Suprapubic skin (tissue), 4 donors: ENCODE data around the gene WDR26. TPM values are rescaled to one million over a fixed set of nuclear protein-coding genes. Genes with fewer than 3 reads are reported as not detected.

Source experiments
- DNase-seq, 2 donors: peaks; one replicate each; pipeline ENCODE4 v3.0.0-alpha.2; 2019; ENCODE audit warnings: low spot score in 2 of 2
- H3K27ac ChIP-seq: fragments of 200-600 bp; sonication (generic); one replicate; pipeline ENCODE4 v1.5.1; 2019
- H3K27me3 ChIP-seq: fragments of 200-600 bp; sonication (generic); one replicate; pipeline ENCODE4 v1.5.1; 2019
- H3K36me3 ChIP-seq: fragments of 200-600 bp; sonication (generic); one replicate; pipeline ENCODE4 v1.5.1; 2019
- H3K4me1 ChIP-seq: fragments of 200-600 bp; sonication (generic); one replicate; pipeline ENCODE4 v1.5.1; 2019
- H3K4me3 ChIP-seq: fragments of 200-600 bp; sonication (generic); one replicate; pipeline ENCODE4 v1.5.1; 2019; ENCODE audit warnings: mild to moderate bottlenecking
- H3K9me3 ChIP-seq: fragments of 200-600 bp; sonication (generic); one replicate; pipeline ENCODE4 v1.5.1; 2019
- EP300 ChIP-seq: sonication (generic); formaldehyde crosslinking; IDR thresholded peaks from one replicate; pipeline ENCODE4 v1.6.1; 2017; ENCODE audit warnings: antibody characterized with exemption
- POLR2A ChIP-seq, 2 donors: fragments of 450-650 bp; IDR thresholded peaks; one replicate each; pipeline ENCODE4 v1.6.1; 2017; ENCODE audit warnings: antibody characterized with exemption in 2 of 2, mild to moderate bottlenecking in 2 of 2, moderate library complexity in 2 of 2
- POLR2AphosphoS5 ChIP-seq, 3 donors: sonication (generic); formaldehyde crosslinking; IDR thresholded peaks; one replicate each; pipeline ENCODE4 v1.6.1; 2017; ENCODE audit warnings: antibody characterized with exemption in 3 of 3
- WGBS: methylation state at CpG from one replicate; pipeline ENCODE4 v1.1.5; 2018; 5-methylcytosine and 5-hydroxymethylcytosine counted together
- total RNA-seq, 4 donors: library from RNA; depleted of rRNA; stranded (reverse); fragments of >200 nt; gene quantifications; one replicate each; pipeline ENCODE4 v1.1.0, GENCODE V29; 2016
- TF ChIP-seq, protein P1 (sequence below), 2 donors: fragments of 200-600 bp in 1 of 2; fragments of 450-650 bp in 1 of 2; sonication (generic) in 1 of 2; IDR thresholded peaks; one replicate each; pipeline ENCODE4 v1.5.1; 2016 to 2019; ENCODE audit warnings: antibody characterized with exemption in 2 of 2, mild to moderate bottlenecking in 1 of 2, moderate library complexity in 1 of 2

WDR26 gene
- total RNA-seq, 4 donors from 2014 or later: 92.4 to 174 (median 111) TPM

DNA sequence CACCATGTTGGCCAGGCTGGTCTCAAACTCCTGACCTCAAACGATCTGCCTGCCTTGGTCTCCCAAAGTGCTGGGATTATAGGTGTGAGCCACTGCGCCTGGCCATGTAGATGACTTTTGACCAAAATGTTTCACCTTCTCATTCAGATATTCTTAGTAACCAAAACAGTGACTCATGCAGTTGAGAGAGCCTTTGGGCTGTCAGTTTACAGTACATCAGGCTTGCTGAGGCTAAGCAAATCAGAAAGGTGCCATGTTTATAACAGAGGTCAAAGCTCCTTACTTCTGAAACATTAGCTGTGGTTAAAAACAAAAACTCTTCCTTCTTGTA, 57.0 kb downstream of the WDR26 start:
- H3K36me3 ChIP-seq: peaks cover 62% of the 10 kb centered on the region
- DNase-seq: no peak
- WGBS: 93% methylated on average over 2 of the region's 2 CpGs
- no peaks in the 10 kb centered on the region for H3K9me3 ChIP-seq
- no peaks in the 10 kb centered on the region for H3K27me3 ChIP-seq
- peaks cover 7% of the 10 kb centered on the region for H3K4me1 ChIP-seq
- no peak for TF ChIP-seq EP300
- TF ChIP-seq POLR2AphosphoS5 (IDR thresholded peaks at IDR 0.05): no peak
- no peak for TF ChIP-seq POLR2A (IDR thresholded peaks at IDR 0.05)
- TF ChIP-seq, protein P1, sequence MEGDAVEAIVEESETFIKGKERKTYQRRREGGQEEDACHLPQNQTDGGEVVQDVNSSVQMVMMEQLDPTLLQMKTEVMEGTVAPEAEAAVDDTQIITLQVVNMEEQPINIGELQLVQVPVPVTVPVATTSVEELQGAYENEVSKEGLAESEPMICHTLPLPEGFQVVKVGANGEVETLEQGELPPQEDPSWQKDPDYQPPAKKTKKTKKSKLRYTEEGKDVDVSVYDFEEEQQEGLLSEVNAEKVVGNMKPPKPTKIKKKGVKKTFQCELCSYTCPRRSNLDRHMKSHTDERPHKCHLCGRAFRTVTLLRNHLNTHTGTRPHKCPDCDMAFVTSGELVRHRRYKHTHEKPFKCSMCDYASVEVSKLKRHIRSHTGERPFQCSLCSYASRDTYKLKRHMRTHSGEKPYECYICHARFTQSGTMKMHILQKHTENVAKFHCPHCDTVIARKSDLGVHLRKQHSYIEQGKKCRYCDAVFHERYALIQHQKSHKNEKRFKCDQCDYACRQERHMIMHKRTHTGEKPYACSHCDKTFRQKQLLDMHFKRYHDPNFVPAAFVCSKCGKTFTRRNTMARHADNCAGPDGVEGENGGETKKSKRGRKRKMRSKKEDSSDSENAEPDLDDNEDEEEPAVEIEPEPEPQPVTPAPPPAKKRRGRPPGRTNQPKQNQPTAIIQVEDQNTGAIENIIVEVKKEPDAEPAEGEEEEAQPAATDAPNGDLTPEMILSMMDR (IDR thresholded peaks at IDR 0.05): no peak
- H3K4me3 ChIP-seq: no peak overlapping the region
- H3K27ac ChIP-seq: no peak overlapping the region

DNA sequence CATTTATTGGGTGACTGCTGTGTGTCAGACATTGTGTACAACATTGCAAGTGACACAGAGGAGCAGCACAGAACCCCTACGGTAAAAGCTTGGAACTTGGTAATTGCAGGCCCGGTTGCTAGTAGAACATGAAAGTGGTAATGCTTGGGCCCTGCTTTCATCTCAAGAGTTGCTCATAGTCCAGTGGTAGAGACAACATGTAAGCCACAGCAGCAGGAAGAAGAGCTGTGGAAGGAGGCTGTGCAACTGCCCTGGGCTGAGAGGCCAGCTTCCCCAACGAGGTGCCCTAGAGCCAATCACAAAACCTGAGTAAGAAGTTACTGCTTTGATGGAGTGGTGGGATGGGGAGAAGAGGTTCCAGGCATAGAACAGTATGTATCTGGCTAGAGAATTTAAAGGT, 59.5 kb downstream of the WDR26 start:
- TF ChIP-seq EP300 (no peak), POLR2A (IDR thresholded peaks at IDR 0.05) (no peak), POLR2AphosphoS5 (IDR thresholded peaks at IDR 0.05) (no peak)
- TF ChIP-seq, protein P1 (IDR thresholded peaks at IDR 0.05): no peak
- Histone ChIP-seq H3K27me3 (no peaks in the 10 kb centered on the region), H3K36me3 (peaks cover 87% of the 10 kb centered on the region), H3K4me3 (no peak overlapping the region), H3K9me3 (no peaks in the 10 kb centered on the region), H3K4me1 (peaks cover 7% of the 10 kb centered on the region), H3K27ac (no peak overlapping the region)
- no peak for DNase-seq
- 84% methylated on average over 3 of the region's 3 CpGs for WGBS

DNA sequence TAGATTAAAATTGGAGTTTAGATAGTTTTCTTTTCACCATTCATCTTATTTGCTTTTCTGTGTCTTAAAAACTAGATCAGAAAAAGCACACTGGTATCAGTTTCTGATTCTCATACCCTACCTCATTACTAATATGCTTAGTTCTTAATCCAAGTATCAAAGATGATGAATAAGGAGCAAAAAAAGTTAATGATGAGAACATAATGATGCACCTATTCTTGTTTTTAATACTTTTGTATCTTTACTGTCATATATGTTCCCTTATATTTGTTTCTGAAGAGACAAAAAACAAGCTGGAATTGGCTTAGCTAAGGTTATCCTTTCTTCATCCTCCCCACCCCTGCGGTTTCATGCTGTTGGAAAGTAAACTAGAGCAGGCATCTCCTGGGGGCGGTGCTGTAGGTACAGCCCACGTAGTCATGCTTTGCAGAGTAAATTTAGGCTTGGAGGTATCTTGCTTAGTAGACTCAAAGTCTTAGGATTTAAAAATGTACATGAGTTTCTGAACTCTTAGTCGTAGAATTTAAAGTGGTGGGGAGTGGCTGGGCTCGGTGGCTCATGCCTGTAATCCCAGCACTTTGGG, 61.5 kb downstream of the WDR26 start:
- Histone ChIP-seq H3K27ac (no peak overlapping the region), H3K36me3 (peaks cover 96% of the 10 kb centered on the region), H3K9me3 (no peaks in the 10 kb centered on the region), H3K27me3 (no peaks in the 10 kb centered on the region), H3K4me1 (peaks cover 7% of the 10 kb centered on the region), H3K4me3 (no peak overlapping the region)
- no peak for TF ChIP-seq EP300
- TF ChIP-seq, protein P1 (IDR thresholded peaks at IDR 0.05): no peak
- TF ChIP-seq POLR2AphosphoS5 (IDR thresholded peaks at IDR 0.05): no peak
- TF ChIP-seq POLR2A (IDR thresholded peaks at IDR 0.05): no peak
- 94% methylated on average over 5 of the region's 5 CpGs for WGBS
- DNase-seq: no peak

DNA sequence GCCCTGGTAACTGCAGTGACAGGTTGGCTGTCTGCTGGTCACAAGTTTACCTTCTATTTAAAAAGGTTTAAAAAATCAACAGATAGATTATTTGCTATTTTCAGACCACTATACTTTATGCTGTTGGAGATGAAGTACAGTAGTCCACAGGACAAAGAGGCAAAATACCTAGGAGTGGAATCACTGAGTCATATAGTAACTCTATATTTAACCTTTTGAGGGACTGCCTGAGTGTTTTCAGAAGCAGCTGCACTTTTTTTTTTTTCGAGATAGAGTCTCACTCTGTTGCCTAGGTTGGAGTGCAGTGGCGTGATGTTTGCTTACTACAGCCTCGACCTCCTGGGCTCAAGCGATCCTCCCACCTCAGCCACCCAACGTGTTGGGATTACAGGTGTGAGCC, 66.2 kb downstream of the WDR26 start:
- H3K4me3 ChIP-seq: no peak overlapping the region
- no peak for TF ChIP-seq EP300
- H3K27ac ChIP-seq: no peak overlapping the region
- no peak for DNase-seq
- no peaks in the 10 kb centered on the region for H3K4me1 ChIP-seq
- 91% methylated on average over 5 of the region's 5 CpGs for WGBS
- peaks cover 68% of the 10 kb centered on the region for H3K36me3 ChIP-seq
- H3K27me3 ChIP-seq: no peaks in the 10 kb centered on the region
- no peaks in the 10 kb centered on the region for H3K9me3 ChIP-seq

DNA sequence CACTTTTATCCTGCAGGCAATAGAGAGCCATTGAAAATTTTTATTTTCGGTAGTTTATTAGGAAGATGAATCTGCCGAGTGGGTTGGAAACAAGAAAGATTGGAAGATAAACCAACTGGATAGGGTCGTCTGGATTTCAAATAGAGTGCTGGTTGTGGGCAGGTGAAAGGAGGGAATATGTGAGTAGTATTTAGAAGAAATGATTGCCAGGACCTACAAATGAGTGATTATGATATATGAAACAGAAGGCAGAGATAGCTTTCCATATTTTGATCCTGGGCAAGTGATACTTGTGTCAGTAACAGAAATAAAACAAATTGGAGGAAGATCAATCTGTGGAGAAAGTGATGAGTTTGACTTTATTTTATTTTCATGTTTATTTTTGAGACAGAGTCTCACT, 75.4 kb downstream of the WDR26 start:
- Histone ChIP-seq H3K4me3 (no peak overlapping the region), H3K9me3 (no peaks in the 10 kb centered on the region), H3K36me3 (no peaks in the 10 kb centered on the region), H3K27ac (no peak overlapping the region), H3K27me3 (no peaks in the 10 kb centered on the region), H3K4me1 (peaks cover 28% of the 10 kb centered on the region)
- 71% methylated on average over 3 of the region's 3 CpGs for WGBS
- no peak for DNase-seq
- TF ChIP-seq, protein P1 (IDR thresholded peaks at IDR 0.05): no peak
- TF ChIP-seq POLR2A (IDR thresholded peaks at IDR 0.05) (no peak), POLR2AphosphoS5 (IDR thresholded peaks at IDR 0.05) (no peak), EP300 (no peak)

DNA sequence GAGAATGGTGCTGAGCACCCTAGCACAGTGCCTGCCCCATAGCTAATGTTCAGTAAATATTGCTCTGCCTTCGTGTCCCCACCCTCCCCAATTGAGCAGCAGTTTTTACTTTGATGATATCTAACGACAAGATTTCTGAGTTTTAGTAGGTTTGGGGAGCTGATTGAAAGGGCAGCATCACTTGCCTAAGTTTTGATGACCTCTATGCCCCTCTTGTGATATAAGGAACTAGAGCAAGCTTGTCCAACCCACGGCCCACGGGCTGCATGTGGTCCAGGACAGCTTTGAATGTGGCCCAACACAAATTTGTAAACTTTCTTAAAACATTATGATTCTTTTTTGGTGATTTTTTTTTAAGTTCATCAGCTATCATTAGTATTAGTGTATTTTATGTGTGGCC, 76.4 kb downstream of the WDR26 start:
- TF ChIP-seq, protein P1 (IDR thresholded peaks at IDR 0.05): no peak
- TF ChIP-seq EP300: no peak
- no peak for TF ChIP-seq POLR2AphosphoS5 (IDR thresholded peaks at IDR 0.05)
- TF ChIP-seq POLR2A (IDR thresholded peaks at IDR 0.05): no peak
- 44% methylated on average over 4 of the region's 4 CpGs for WGBS
- H3K9me3 ChIP-seq: no peaks in the 10 kb centered on the region
- H3K36me3 ChIP-seq: no peaks in the 10 kb centered on the region
- peak overlapping the region; percentile 96 for H3K27ac ChIP-seq
- no peak for DNase-seq
- peaks cover 28% of the 10 kb centered on the region for H3K4me1 ChIP-seq
- H3K27me3 ChIP-seq: no peaks in the 10 kb centered on the region
- peak overlapping the region; percentile 94 for H3K4me3 ChIP-seq
